GM21723 (cell line): ENCODE results near the gene NELL2.
A peak's percentile ranks its signal among the peaks of the same experiment; 100 is the strongest.
"Not testable (repeated sequence)": the region's sequence is repeated elsewhere in the genome, so short reads cannot be mapped to it uniquely, and the experiment has no call there.

Source experiments
- ATAC-seq: cut with Tn5 transposase; IDR thresholded peaks from one replicate; pipeline ENCODE4 v1.9.1; 2021; ENCODE audit warnings: mild to moderate bottlenecking, moderate library complexity; ENCODE audit not compliant: unreplicated experiment

Gene NELL2

GRCh38 chr12:44875954-44876543 is at the start of gene NELL2:
Gene NELL2 (minus strand): TSS chr12:44876315. CDS start chr12:44875869, 446 bp downstream.
- ATAC-seq: peak; percentile 66

GRCh38 chr12:44921736-44922135 is 45.6 kb upstream of the NELL2 start:
- ATAC-seq: no peak

- no peak for ATAC-seq
These were observed 41.0 kb upstream of the NELL2 start for GRCh38 chr12:44917141-44917540.

GRCh38 chr12:44915958-44916357 is 39.8 kb upstream of the NELL2 start:
- ATAC-seq: no peak

- ATAC-seq: no peak
These were observed 28.2 kb upstream of the NELL2 start for GRCh38 chr12:44904321-44904720.

GRCh38 chr12:44898108-44898507 is 22.0 kb upstream of the NELL2 start:
- ATAC-seq: not testable (repeated sequence)

GRCh38 chr12:44889926-44890325 is 13.8 kb upstream of the NELL2 start:
- ATAC-seq: no peak

GRCh38 chr12:44889162-44889561 is 13.0 kb upstream of the NELL2 start:
- no peak for ATAC-seq

GRCh38 chr12:44885902-44886301 is 9.8 kb upstream of the NELL2 start:
- ATAC-seq: no peak

- no peak for ATAC-seq
These were observed 5.1 kb upstream of the NELL2 start for GRCh38 chr12:44881197-44881596.

GRCh38 chr12:44876544-44877410 is 662 bp upstream of the NELL2 start:
- ATAC-seq: peak; percentile 69

GRCh38 chr12:44875417-44875953 is 630 bp downstream of the NELL2 start:
- ATAC-seq: no peak

- no peak for ATAC-seq
These were observed 1.1 kb downstream of the NELL2 start for GRCh38 chr12:44874981-44875416.

- no peak for ATAC-seq
These were observed 2.2 kb downstream of the NELL2 start for GRCh38 chr12:44873898-44874297.

- ATAC-seq: no peak
These were observed 6.6 kb downstream of the NELL2 start for GRCh38 chr12:44869503-44869902.

GRCh38 chr12:44863867-44864266 is 12.2 kb downstream of the NELL2 start:
- no peak for ATAC-seq

- no peak for ATAC-seq
These were observed 16.0 kb downstream of the NELL2 start for GRCh38 chr12:44859998-44860689.

- no peak for ATAC-seq
These were observed 17.8 kb downstream of the NELL2 start for GRCh38 chr12:44858226-44858855.

GRCh38 chr12:44852483-44852882 is 23.6 kb downstream of the NELL2 start:
- ATAC-seq: no peak

GRCh38 chr12:44851586-44851985 is 24.5 kb downstream of the NELL2 start:
- no peak for ATAC-seq

GRCh38 chr12:44848703-44849085 is 27.4 kb downstream of the NELL2 start:
- ATAC-seq: peak; percentile 39
